ENCODE measurements around the gene PPP1R15B.

Gene PPP1R15B

DNA sequence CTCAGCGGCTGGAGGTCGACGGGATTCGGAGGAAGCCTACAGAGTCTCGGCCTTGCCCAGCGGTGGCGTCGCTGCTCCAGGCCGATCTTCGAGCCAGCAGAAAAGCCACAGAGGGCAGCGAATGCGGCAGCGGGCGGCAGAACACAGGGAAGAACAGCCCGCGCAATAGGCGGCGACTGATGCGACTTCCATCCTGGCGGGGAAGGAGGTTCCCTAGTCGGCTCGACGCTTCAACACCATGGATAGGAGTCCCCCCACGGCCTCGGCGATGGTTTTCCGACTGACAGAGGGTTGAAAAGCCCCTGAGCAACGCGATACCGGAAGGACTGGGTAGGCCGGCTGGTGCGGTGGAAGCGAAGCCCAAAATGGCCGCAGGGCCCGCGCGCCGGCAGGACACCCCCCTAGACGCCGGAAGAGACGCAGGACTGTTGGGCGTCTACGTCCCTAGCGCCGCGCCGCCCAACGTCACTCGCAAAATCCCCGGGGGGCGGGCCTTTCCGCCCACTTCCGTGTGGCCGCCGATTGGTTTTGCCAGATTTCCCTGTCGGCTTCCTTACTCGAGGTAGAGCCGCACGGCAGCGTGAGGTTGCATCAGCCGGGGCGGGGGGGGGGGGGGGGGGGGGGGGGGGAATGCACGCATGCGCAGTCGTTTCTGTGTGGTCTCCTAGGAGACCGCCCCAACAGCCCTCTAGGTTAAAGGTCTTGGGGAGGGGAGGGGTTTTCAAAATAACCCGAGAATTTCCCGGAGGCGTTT lies at the start of gene PPP1R15B:
Gene PPP1R15B (minus strand): TSS at position 367 of the 754 bp plus-strand sequence. CDS start 406 bp downstream, outside the sequence.
- peak; percentile 94 to 97 for DNase-seq (ENCODE audit: low spot score in 2 of 2)
- in situ Hi-C loops (cut with MboI; ENCODE audit: low sequenced_read_pairs): no loop called here
- Histone ChIP-seq H3K4me1 (peaks cover 3% of the 10 kb centered on the region; the same call in 1 of the 2 replicates), H3K9me3 (no peaks in the 10 kb centered on the region), H3K4me3 (peak within 1 kb of the TSS; percentile 93), H3K36me3 (replicated peaks) (peaks cover 9% of the 10 kb centered on the region), H3K27me3 (ENCODE audit: low read depth) (no peaks in the 10 kb centered on the region)

DNA sequence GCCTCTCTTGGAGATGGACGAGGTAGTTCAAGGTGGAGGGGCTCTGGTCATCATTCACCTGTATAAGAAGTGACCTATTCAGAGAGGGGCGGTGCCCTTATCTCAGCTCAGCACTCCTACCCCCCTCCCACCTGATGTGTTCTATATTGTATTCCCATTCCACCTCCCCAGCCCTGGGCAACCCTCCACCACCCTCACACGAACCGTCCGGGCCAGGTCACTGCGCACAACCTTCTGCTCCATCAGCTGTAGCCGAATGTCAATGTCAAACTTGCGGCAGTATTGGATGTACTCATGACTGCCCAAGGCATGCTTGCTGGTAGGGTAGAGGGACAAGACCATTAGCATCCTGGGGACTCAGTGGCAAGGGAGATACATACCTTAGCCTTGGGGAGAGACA lies 48.7 kb upstream of the PPP1R15B start:
- Histone ChIP-seq H3K4me3 (no peak overlapping the region), H3K27me3 (ENCODE audit: low read depth) (no peaks in the 10 kb centered on the region), H3K36me3 (replicated peaks) (peaks cover 8% of the 10 kb centered on the region), H3K9me3 (no peaks in the 10 kb centered on the region), H3K4me1 (no peaks in the 10 kb centered on the region)
- in situ Hi-C loops (cut with MboI; ENCODE audit: low sequenced_read_pairs): no loop called here
- no peak for DNase-seq (ENCODE audit: low spot score in 2 of 2)

DNA sequence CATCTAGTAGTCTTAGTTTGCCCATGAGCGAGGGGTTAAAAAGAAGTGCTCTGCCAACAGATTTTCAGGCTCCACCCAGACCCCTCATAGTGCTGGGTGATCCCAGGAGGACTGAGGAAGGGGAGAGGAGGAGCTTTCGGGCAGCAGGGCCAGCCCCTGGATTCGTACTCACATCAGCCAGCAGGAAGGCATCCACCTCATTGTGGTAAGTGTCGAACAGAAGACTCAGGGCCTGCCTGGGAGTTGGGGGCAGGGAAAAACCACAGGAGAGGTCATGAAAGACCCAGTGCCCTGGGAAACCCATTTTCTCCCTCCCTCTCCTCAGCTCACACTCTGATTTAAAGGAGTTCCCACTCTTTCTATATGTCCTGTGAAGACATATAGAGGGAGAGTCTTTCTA lies 48.1 kb upstream of the PPP1R15B start:
- in situ Hi-C loops (cut with MboI; ENCODE audit: low sequenced_read_pairs): no loop called here

DNA sequence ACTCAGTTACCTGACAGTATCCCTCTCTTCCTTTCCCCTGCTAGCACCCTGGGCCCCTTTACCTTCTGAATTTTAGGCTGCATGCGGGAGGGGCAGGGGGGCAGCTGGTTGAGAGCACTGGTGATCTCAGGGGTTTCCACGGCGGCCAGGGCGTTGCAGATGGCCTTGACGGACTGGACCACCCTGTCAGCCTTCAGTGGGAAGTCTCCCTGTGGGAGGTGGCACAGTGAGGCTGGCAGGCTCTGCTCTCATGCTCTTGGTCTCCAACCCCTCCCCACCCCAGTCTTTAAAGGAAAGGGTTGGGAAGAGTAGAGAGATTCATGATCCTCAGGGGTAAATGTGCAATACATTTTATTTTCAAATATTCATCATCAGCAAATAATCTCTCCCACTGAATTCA lies 46.0 kb upstream of the PPP1R15B start:
- no peak overlapping the region for H3K4me3 ChIP-seq

More for the DNA sequence above, 48.1 kb upstream of the PPP1R15B start:
- Histone ChIP-seq H3K4me3 (no peak overlapping the region), H3K36me3 (replicated peaks) (peaks cover 8% of the 10 kb centered on the region), H3K9me3 (no peaks in the 10 kb centered on the region), H3K4me1 (no peaks in the 10 kb centered on the region), H3K27me3 (ENCODE audit: low read depth) (no peaks in the 10 kb centered on the region)
- no peak for DNase-seq (ENCODE audit: low spot score in 2 of 2)

DNA sequence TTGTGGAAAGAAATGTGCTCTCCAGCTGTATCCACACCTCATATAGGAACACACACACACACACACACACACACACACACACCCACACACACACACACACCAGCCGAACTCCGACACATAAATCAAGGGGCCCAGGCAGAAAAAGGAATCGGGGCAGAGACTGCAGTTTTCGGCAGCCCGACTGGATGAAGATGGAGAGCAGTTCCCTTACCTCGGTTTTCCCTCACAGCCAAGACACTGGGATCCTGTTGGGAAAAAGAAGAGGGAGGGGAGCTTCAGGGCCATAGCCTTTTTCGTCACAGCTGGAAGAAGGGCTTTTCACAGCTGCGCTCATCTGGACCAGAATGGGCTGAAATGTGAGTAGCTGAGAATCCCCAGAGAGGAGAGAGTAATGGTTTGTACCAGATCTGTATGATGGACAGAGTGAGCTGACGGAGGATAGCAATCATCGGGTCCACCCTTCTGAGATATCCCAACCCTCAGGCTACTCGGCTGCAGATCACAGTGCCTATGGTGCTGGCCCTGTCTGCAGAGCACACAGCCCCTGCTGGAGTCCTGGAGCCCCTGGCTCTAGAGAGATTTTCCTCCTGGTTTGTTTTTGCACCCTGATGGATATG lies 45.3 kb upstream of the PPP1R15B start:
- H3K4me3 ChIP-seq: no peak overlapping the region
- no peaks in the 10 kb centered on the region for H3K9me3 ChIP-seq
- in situ Hi-C loops (cut with MboI; ENCODE audit: low sequenced_read_pairs): no loop called here
- H3K4me1 ChIP-seq: no peaks in the 10 kb centered on the region
- peaks cover 8% of the 10 kb centered on the region for H3K36me3 ChIP-seq (replicated peaks)
- no peaks in the 10 kb centered on the region for H3K27me3 ChIP-seq (ENCODE audit: low read depth)
- DNase-seq (ENCODE audit: low spot score in 2 of 2): no peak

More for the DNA sequence above, 46.0 kb upstream of the PPP1R15B start:
- in situ Hi-C loops (cut with MboI; ENCODE audit: low sequenced_read_pairs): no loop called here
- Histone ChIP-seq H3K4me1 (no peaks in the 10 kb centered on the region), H3K36me3 (replicated peaks) (peaks cover 8% of the 10 kb centered on the region), H3K9me3 (no peaks in the 10 kb centered on the region), H3K27me3 (ENCODE audit: low read depth) (no peaks in the 10 kb centered on the region)
- no peak for DNase-seq (ENCODE audit: low spot score in 2 of 2)

DNA sequence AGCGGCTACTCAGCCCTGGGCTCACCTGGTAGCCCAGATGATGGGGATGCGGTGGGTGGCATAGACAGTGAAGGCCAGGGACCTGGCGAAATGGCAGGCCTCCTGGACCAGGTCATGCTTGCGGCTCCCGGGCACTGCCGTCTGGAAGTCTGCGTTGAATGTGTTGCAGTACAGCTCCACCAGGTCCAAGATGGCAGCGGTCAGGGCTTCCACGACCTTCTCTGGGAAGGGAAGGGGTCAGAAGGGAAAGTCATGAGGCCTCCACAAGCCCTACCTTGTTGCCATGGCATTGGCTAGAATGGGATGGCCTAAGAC lies 44.2 kb upstream of the PPP1R15B start:
- no peaks in the 10 kb centered on the region for H3K4me1 ChIP-seq
- no peak for DNase-seq (ENCODE audit: low spot score in 2 of 2)
- H3K4me3 ChIP-seq: no peak overlapping the region
- in situ Hi-C loops (cut with MboI; ENCODE audit: low sequenced_read_pairs): no loop called here
- no peaks in the 10 kb centered on the region for H3K27me3 ChIP-seq (ENCODE audit: low read depth)
- H3K9me3 ChIP-seq: no peaks in the 10 kb centered on the region
- H3K36me3 ChIP-seq (replicated peaks): peaks cover 8% of the 10 kb centered on the region

DNA sequence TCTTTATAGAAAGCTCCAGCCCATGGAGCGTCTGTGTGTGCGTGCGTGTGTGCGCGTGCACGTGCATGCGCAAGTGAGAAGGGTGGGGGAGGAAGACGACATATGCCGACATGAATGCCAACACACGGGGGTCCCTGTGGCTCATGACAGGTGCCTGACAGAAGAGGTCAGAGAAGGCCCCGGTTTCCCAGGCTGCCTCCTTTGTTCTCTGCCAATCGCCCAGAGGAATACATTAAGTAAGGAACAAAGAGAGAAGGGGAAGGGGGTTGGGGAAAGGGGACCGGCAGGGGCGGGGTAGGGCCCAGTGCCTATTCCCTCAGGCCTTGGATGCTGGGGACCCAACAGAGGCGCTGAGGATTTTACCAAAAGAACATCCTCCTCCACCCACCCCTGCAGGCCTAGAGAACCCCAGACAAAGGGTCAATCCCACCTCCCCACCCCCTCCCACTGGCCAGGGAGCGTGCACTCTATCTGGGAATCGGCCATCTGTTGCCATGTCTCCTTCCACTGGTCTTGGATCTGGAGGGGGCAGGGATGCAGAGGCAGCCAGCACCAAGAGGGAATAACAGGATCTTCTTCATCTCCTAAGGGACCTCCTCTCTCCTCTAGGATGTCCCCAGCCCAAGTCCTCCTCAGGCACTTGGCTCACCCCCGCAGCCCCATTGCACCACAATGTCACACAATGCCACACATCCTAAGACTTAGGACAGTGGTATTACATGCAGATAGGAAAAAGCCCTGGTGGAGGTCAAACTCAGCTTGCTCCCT lies 43.6 kb upstream of the PPP1R15B start:
- no peaks in the 10 kb centered on the region for H3K9me3 ChIP-seq
- no peaks in the 10 kb centered on the region for H3K27me3 ChIP-seq (ENCODE audit: low read depth)
- H3K4me3 ChIP-seq: no peak overlapping the region
- in situ Hi-C loops (cut with MboI; ENCODE audit: low sequenced_read_pairs): no loop called here
- H3K36me3 ChIP-seq (replicated peaks): peaks cover 8% of the 10 kb centered on the region
- DNase-seq (ENCODE audit: low spot score in 2 of 2): no peak
- no peaks in the 10 kb centered on the region for H3K4me1 ChIP-seq

DNA sequence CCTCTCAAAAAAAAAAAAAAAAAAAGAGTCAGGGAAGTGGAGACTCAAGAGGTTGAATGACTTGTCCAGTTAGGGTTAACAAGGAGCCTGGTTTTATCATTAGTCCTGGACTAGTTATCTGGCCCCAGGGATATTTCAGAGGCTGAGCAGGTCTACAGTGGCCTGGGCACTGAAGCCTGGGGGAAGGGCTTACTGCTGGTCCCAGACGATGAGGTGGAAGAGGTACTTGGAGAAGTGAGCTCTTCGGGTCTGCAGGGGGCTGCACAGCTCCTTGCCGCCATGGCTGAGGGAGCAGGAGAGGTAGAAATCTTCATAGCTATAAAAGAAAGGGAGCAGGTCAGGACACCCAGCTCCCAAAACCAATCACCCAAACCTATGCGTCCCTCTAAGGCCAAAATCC lies 42.9 kb upstream of the PPP1R15B start:
- Histone ChIP-seq H3K36me3 (replicated peaks) (peaks cover 8% of the 10 kb centered on the region), H3K9me3 (no peaks in the 10 kb centered on the region), H3K4me3 (no peak overlapping the region), H3K4me1 (no peaks in the 10 kb centered on the region), H3K27me3 (ENCODE audit: low read depth) (no peaks in the 10 kb centered on the region)
- in situ Hi-C loops (cut with MboI; ENCODE audit: low sequenced_read_pairs): no loop called here
- DNase-seq (ENCODE audit: low spot score in 2 of 2): no peak

DNA sequence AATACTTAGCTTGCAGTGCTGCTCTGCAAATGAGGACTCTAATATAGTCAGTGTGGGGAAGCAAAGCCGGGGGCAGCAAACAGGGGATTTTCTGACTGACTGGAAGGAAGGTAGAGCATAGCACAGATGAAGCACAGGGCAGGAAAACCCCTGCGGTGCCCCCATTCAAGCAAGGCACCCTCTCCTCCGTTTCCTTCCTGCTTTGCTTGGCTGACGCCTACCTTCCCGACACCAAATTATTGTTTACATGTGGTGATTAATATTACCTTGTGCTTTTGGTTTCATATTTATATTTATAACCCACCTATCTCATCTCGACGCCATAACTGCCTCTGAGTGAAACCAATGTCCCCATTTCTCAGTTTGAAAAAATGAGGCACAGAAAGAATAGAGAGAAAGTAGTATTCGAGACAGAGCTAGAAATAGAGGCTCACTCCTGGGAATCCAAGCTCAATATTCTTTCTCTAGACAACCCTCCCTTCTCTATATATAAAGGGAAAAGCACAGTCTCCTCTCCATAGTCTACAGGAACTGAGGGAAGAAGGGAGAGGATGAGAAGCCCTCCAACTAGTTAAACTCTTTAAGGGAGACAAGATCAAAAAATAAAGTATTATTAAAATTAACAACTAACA lies 41.6 kb upstream of the PPP1R15B start:
- H3K36me3 ChIP-seq (replicated peaks): peaks cover 3% of the 10 kb centered on the region

DNA sequence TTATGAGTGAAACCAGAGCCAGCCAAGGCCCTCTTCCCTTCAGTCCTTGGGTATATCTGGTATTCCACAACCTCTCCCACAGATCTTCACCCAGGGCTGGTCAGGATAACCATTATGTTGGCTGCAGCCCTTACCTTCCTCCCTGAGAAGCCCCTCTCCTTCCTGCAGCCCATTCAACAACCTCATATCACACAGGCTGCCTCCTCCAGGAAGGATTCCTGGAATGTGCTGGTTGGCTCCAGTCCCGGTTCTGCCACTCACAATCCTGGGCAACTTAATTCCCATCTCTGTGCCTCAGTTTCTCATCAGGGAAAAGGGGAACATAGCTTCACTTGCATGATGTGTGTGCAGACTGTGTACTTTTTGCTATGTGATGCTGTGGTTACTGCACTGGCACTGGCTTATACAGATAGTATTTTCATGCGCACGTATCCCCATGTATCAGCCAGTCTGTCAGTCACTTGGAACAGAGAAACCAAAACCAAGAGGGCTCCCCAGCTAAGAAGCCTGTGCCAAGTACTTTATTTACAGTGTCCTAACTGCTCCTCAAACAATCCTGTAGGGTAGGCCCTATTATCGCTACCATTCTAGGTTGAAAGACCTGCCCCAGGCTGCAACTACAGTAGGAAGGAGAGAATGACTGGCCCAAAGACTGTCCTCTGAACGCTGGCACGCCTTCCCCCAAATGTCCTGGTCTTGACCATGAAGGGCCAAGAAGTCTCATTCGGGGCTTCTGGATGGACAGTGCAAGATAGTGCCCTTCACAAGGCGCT lies 39.9 kb upstream of the PPP1R15B start:
- Histone ChIP-seq H3K4me3 (no peak overlapping the region), H3K4me1 (no peaks in the 10 kb centered on the region), H3K9me3 (no peaks in the 10 kb centered on the region), H3K27me3 (ENCODE audit: low read depth) (no peaks in the 10 kb centered on the region), H3K36me3 (replicated peaks) (peaks cover 3% of the 10 kb centered on the region)
- DNase-seq (ENCODE audit: low spot score in 2 of 2): no peak
- in situ Hi-C loops (cut with MboI; ENCODE audit: low sequenced_read_pairs): no loop called here

More for the DNA sequence above, 41.6 kb upstream of the PPP1R15B start:
- Histone ChIP-seq H3K27me3 (ENCODE audit: low read depth) (no peaks in the 10 kb centered on the region), H3K4me3 (no peak overlapping the region), H3K4me1 (no peaks in the 10 kb centered on the region), H3K9me3 (no peaks in the 10 kb centered on the region)
- in situ Hi-C loops (cut with MboI; ENCODE audit: low sequenced_read_pairs): no loop called here
- no peak for DNase-seq (ENCODE audit: low spot score in 2 of 2)

DNA sequence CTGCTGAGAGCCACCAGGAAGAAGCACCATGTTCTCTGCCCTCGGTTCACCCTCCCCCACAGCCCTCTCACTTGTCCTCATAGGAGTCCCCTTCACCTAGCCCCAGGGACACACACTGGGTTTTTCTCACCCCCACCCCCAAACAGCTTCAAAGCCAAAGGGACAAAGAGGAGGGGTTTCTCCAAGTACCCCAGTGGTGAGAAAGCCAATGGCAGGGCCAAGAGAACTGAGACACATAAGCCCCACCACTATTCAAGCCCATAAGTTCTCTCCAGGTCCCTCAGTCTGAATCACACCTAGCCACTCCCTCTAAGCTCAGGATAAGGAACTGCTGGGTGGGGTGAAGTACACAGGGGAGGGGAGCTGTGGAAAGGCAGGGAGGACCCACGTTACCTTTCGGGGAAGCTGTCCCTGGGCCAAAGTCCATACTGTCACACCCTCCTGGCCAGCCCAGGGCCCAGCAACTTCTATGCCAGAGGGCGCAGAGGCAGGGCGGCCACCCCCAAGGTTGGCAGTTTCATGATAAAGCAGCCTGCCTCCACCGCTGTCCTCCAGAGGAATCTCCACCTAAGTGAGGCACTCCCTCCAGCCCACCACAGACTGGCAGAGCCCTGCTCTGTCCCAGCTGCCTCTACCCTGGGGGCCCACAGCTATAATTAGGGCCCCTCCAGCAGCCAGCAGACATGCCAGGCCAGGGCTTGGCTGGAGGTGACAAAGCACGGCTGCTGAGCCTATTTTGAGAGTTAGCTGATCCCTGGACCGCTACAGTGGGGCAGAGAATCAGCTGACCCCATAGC lies 39.0 kb upstream of the PPP1R15B start:
- no peak overlapping the region for H3K4me3 ChIP-seq
- H3K36me3 ChIP-seq (replicated peaks): peaks cover 4% of the 10 kb centered on the region
- in situ Hi-C loops (cut with MboI; ENCODE audit: low sequenced_read_pairs): no loop called here
- H3K9me3 ChIP-seq: no peaks in the 10 kb centered on the region
- no peaks in the 10 kb centered on the region for H3K4me1 ChIP-seq
- no peak for DNase-seq (ENCODE audit: low spot score in 2 of 2)
- H3K27me3 ChIP-seq (ENCODE audit: low read depth): no peaks in the 10 kb centered on the region

DNA sequence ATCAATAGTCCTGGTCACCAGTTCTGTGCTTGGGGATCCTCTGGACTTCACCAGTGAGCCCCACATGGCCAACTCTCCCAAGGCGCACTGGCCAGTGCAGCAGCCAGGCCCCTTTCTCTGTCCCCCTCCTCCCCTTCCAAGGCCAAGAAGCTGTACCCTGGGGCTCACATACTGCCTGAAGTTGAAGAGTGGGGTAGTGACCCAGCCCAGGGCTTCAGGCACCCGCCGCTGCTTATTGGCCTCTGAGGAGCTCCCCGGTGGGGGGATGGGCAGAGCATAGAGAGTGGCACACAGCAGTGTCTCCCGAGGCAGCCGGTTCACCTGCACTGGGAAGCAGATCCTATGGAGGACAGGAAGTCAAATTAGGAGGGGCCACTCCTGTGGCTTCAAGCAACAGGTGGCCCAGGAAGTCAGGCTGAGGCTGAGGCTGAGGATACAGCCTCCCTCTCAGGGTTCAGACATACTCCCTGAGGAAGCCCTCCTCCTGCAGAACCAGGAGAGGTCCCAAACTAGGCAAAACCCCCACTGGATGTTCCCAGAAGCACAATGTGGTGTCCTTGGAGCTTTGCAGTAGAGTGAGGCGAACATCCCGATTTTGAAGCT lies 38.2 kb upstream of the PPP1R15B start:
- no peaks in the 10 kb centered on the region for H3K4me1 ChIP-seq
- DNase-seq (ENCODE audit: low spot score in 2 of 2): no peak
- no peak overlapping the region for H3K4me3 ChIP-seq
- peaks cover 5% of the 10 kb centered on the region for H3K36me3 ChIP-seq (replicated peaks)
- in situ Hi-C loops (cut with MboI; ENCODE audit: low sequenced_read_pairs): loop anchor here (5.0 kb wide), 1 partner anchor 53 kb away; no protein-coding TSS in a partner anchor
- H3K9me3 ChIP-seq: no peaks in the 10 kb centered on the region
- H3K27me3 ChIP-seq (ENCODE audit: low read depth): no peaks in the 10 kb centered on the region

All from HAP-1 (cell line).